B cell (primary cell): Measurements from ENCODE around the gene ADK.

Experiments
- EZH2 ChIP-seq: IDR thresholded peaks from 2 replicates; pipeline ENCODE4 v1.6.1; 2012; ENCODE audit warnings: borderline replicate concordance, low read depth, mild to moderate bottlenecking, moderate library complexity, low read length; ENCODE audit not compliant: insufficient read depth, poor library complexity, severe bottlenecking
- TF ChIP-seq, protein P1 (sequence below): fragments of 200-600 bp; IDR thresholded peaks from one replicate; pipeline ENCODE4 v1.8.0; 2022; ENCODE audit warnings: antibody characterized with exemption, mild to moderate bottlenecking

DNA sequence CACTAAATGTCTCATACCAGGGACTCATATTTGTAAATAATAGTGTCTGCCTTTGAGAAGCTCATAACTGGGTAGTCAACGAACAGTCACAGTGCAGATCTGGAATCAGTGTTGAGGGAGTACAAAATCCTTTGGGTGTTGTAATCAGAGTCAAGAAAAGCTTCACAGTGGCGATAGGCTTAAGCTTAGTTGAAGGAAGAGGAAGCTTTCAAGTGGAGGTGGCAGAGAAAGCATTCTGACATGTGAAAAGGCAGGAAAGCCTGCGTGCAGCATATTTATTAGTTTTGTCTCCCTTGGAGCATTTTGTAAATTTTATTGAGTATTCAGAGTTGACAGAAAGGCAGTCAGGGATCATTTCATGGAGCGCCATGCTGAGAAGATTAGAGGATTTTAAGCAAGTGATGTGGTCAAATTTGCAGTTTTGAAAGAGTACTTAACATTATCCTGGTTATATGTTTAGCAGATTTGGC lies 104.9 kb downstream of the ADK start:
- TF ChIP-seq, protein P1, sequence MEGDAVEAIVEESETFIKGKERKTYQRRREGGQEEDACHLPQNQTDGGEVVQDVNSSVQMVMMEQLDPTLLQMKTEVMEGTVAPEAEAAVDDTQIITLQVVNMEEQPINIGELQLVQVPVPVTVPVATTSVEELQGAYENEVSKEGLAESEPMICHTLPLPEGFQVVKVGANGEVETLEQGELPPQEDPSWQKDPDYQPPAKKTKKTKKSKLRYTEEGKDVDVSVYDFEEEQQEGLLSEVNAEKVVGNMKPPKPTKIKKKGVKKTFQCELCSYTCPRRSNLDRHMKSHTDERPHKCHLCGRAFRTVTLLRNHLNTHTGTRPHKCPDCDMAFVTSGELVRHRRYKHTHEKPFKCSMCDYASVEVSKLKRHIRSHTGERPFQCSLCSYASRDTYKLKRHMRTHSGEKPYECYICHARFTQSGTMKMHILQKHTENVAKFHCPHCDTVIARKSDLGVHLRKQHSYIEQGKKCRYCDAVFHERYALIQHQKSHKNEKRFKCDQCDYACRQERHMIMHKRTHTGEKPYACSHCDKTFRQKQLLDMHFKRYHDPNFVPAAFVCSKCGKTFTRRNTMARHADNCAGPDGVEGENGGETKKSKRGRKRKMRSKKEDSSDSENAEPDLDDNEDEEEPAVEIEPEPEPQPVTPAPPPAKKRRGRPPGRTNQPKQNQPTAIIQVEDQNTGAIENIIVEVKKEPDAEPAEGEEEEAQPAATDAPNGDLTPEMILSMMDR, result no peak
- no peak for TF ChIP-seq EZH2
